Ovary (tissue), 3 donors: ENCODE results near the gene ADAM12.

Experiments used
- EP300 ChIP-seq: sonication (generic); formaldehyde crosslinking; IDR thresholded peaks from one replicate; pipeline ENCODE4 v1.6.1; 2017; ENCODE audit warnings: antibody characterized with exemption
- TF ChIP-seq, protein P1 (sequence below), 3 donors: fragments of 450-650 bp in 2 of 3; fragments of 200-600 bp in 1 of 3; IDR thresholded peaks; one replicate each; pipeline versions ENCODE4 v1.5.1 to v1.8.0; 2016 to 2022; ENCODE audit warnings: antibody characterized with exemption in 3 of 3, mild to moderate bottlenecking in 1 of 3
- donor health status: DM: no; HTN: no; CAD: no.

- TF ChIP-seq, protein P1, sequence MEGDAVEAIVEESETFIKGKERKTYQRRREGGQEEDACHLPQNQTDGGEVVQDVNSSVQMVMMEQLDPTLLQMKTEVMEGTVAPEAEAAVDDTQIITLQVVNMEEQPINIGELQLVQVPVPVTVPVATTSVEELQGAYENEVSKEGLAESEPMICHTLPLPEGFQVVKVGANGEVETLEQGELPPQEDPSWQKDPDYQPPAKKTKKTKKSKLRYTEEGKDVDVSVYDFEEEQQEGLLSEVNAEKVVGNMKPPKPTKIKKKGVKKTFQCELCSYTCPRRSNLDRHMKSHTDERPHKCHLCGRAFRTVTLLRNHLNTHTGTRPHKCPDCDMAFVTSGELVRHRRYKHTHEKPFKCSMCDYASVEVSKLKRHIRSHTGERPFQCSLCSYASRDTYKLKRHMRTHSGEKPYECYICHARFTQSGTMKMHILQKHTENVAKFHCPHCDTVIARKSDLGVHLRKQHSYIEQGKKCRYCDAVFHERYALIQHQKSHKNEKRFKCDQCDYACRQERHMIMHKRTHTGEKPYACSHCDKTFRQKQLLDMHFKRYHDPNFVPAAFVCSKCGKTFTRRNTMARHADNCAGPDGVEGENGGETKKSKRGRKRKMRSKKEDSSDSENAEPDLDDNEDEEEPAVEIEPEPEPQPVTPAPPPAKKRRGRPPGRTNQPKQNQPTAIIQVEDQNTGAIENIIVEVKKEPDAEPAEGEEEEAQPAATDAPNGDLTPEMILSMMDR (IDR thresholded peaks at IDR 0.05): no peak
- TF ChIP-seq EP300: no peak
Measured at GRCh38 chr10:126376956-126377355, 11.3 kb downstream of the ADAM12 start.
